BJ (cell line): ENCODE data around the gene KCNE3. TPM values are rescaled to one million over a fixed set of nuclear protein-coding genes. Genes with fewer than 3 reads are reported as not detected.

ENCODE experiments used
- CTCF ChIA-PET: fragments of 350-600 bp; formaldehyde crosslinking; extraction: SDS; loops from one replicate; lab custom pipeline; 2021; ENCODE audit warnings: antibody characterized with exemption, inconsistent platforms; lab: Yijun Ruan, JAX
- POLR2A ChIA-PET: fragments of 300-600 bp; sonication (Branson Sonifier 250); formaldehyde crosslinking; extraction: SDS; loops from one replicate; lab custom pipeline; 2021; ENCODE audit warnings: antibody characterized with exemption; lab: Charles Lee
- DNase-seq: peaks from one replicate; pipeline ENCODE4 v3.0.0-alpha.2; 2011; ENCODE audit warnings: low read depth
- H3K27me3 ChIP-seq: 2 replicates; pipeline ENCODE4 v1.6.0; 2011; ENCODE audit warnings: low read length; ENCODE audit not compliant: control insufficient read depth, insufficient read depth
- H3K36me3 ChIP-seq: 2 replicates; pipeline ENCODE4 v1.5.1; 2011; ENCODE audit warnings: low read length; ENCODE audit not compliant: control insufficient read depth, insufficient read depth
- H3K4me3 ChIP-seq: 2 replicates; pipeline ENCODE4 v1.5.1; 2011; ENCODE audit warnings: low read depth, mild to moderate bottlenecking, control low read depth, low read length
- CTCF ChIP-seq: IDR thresholded peaks from 2 replicates; pipeline ENCODE4 v1.5.1; 2011; ENCODE audit warnings: low read depth, mild to moderate bottlenecking, control low read depth, inconsistent platforms, low read length, moderate library complexity; ENCODE audit not compliant: insufficient read depth
- polyA plus RNA-seq: library from polyadenylated mRNA; depleted of rRNA; stranded (reverse); fragments of >200 nt; gene quantifications from 2 replicates; pipeline ENCODE4 v1.2.3, GENCODE V29; 2011

Gene KCNE3
- polyA plus RNA-seq, 1 experiment, result 0.94 TPM

- POLR2A ChIA-PET, result no interaction called here
- H3K27me3 ChIP-seq, result peaks cover 22% of the 10 kb centered on the region
These were observed 709 bp upstream of the KCNE3 start for GRCh38 chr11:74468058-74468457.

GRCh38 chr11:74465291-74465708, 2.0 kb downstream of the KCNE3 start:
- no peak overlapping the region for H3K4me3 ChIP-seq
- no peak for TF ChIP-seq CTCF
- POLR2A ChIA-PET, result no interaction called here
- CTCF ChIA-PET, result no interaction called here
- no peak for DNase-seq
- no peaks in the 10 kb centered on the region for H3K36me3 ChIP-seq
- peaks cover 22% of the 10 kb centered on the region for H3K27me3 ChIP-seq

More at GRCh38 chr11:74468058-74468457, 709 bp upstream of the KCNE3 start:
- H3K4me3 ChIP-seq, result no peak overlapping the region
- CTCF ChIA-PET, result interaction anchor here (1.2 to 3.6 kb wide), 2 partner anchors 15 to 19 kb away, joined by 3 to 13 read pairs; no protein-coding TSS in a partner anchor
- TF ChIP-seq CTCF, result no peak
- H3K36me3 ChIP-seq, result no peaks in the 10 kb centered on the region
- no peak for DNase-seq

DNA sequence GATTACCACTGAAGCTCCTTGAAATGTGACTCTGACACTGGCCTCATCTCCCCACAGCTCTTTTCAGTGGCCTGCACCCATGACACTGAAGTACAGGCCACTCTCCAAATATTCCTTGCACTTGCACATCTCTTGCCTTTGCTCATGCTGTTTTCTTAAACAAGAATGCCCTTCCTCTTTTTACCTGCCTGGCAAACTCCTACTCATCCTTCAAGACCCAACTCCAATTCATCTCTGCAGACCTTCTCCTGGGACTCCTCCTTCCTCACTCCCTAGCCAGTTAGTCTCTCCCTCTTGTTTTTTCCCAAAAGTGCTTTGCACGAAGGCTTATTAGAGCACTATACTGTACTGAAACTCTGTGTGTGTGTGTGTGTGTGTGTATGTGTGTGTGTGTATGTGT, 2.6 kb downstream of the KCNE3 start:
- no peak for TF ChIP-seq CTCF
- POLR2A ChIA-PET, result no interaction called here
- CTCF ChIA-PET, result interaction anchor here (3.1 to 3.9 kb wide), 2 partner anchors 12 to 15 kb away, joined by 14 to 31 read pairs; no protein-coding TSS in a partner anchor
- no peak for DNase-seq
- no peaks in the 10 kb centered on the region for H3K36me3 ChIP-seq
- H3K4me3 ChIP-seq, result no peak overlapping the region
- H3K27me3 ChIP-seq, result peaks cover 22% of the 10 kb centered on the region

DNA sequence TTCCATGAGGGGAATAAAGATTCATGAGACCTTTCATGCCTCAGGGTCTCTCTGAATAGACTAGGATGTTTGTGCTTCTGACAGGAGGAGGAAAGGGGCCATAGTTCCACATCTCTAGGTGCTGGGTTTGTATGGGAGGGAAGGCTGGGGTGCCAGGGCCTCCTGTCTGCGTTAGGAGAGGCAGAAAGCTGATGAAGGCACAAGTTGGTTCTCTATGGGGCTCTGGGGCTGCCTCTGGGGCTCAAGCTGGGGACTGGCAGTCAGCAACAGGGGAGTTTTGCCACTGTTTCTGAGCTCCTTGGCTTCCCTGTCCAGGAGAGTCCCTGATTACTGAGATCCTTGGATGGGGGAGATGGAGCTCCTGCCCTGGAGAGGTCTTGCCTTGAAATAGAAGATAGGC, 4.1 kb downstream of the KCNE3 start:
- CTCF ChIA-PET, result interaction anchor here (1.0 to 3.9 kb wide), 3 partner anchors 10 to 276 kb away, joined by 3 to 31 read pairs (median 14); no protein-coding TSS in a partner anchor
- no peaks in the 10 kb centered on the region for H3K36me3 ChIP-seq
- no peak for DNase-seq
- no peak overlapping the region for H3K4me3 ChIP-seq
- TF ChIP-seq CTCF, result no peak
- POLR2A ChIA-PET, result no interaction called here
- H3K27me3 ChIP-seq, result peaks cover 22% of the 10 kb centered on the region

- no peak overlapping the region for H3K4me3 ChIP-seq
- no peaks in the 10 kb centered on the region for H3K36me3 ChIP-seq
- DNase-seq, result no peak
- CTCF ChIA-PET, result interaction anchor here (1.0 to 3.9 kb wide), 5 partner anchors 9 to 277 kb away, joined by 3 to 31 read pairs (median 8); no protein-coding TSS in a partner anchor
- peaks cover 20% of the 10 kb centered on the region for H3K27me3 ChIP-seq
- no peak for TF ChIP-seq CTCF
- POLR2A ChIA-PET, result no interaction called here
These were observed 4.7 kb downstream of the KCNE3 start for GRCh38 chr11:74462631-74463030.
